Ovary (tissue), 9 donors: Measurements from ENCODE around the gene TSPAN4. TPM values are rescaled to one million over a fixed set of nuclear protein-coding genes. Genes with fewer than 3 reads are reported as not detected.

Experiments used
- DNase-seq, 5 donors: peaks; one replicate each; pipeline ENCODE4 v3.0.0-alpha.2; 2019 to 2020
- H3K27ac ChIP-seq, 2 donors: fragments of 200-600 bp; one replicate each; pipeline versions ENCODE4 v1.5.1 to v1.8.0; 2019 to 2022
- H3K27me3 ChIP-seq: fragments of 200-600 bp; one replicate; pipeline ENCODE4 v1.8.0; 2022
- H3K36me3 ChIP-seq: fragments of 200-600 bp; sonication (generic); one replicate; pipeline ENCODE4 v1.5.1; 2019
- H3K4me1 ChIP-seq: one replicate; pipeline ENCODE4 v1.8.1; 2013; ENCODE audit warnings: mild to moderate bottlenecking, moderate library complexity; ENCODE audit not compliant: insufficient read depth
- H3K4me3 ChIP-seq: fragments of 200-600 bp; sonication (generic); one replicate; pipeline ENCODE4 v1.5.1; 2017
- H3K9me3 ChIP-seq, 2 donors: fragments of 200-600 bp in 1 of 2; sonication (generic) in 1 of 2; one replicate each; pipeline versions ENCODE4 v1.5.1 to v1.8.1; 2013 to 2019; ENCODE audit warnings: mild to moderate bottlenecking in 1 of 2, moderate library complexity in 1 of 2
- EP300 ChIP-seq: sonication (generic); formaldehyde crosslinking; IDR thresholded peaks from one replicate; pipeline ENCODE4 v1.6.1; 2017; ENCODE audit warnings: antibody characterized with exemption
- POLR2A ChIP-seq: fragments of 450-650 bp; IDR thresholded peaks from one replicate; pipeline ENCODE4 v1.6.1; 2017; ENCODE audit warnings: antibody characterized with exemption, mild to moderate bottlenecking, moderate library complexity
- WGBS, 3 donors: extraction: QIAGEN DNeasy Blood & Tissue Kit in 1 of 3; methylation state at CpG; one replicate each; pipeline versions ENCODE4 v1.1.5 to v1.1.7; 2013 to 2017; 5-methylcytosine and 5-hydroxymethylcytosine counted together
- intact Hi-C, 4 donors: fragments of 100-400 bp; cut with DNase I; formaldehyde crosslinking; loops; one replicate each; pipeline versions ENCODE4 v1.11.0 to v1.15.1; 2022 to 2023
- polyA plus RNA-seq, 2 donors: library from polyadenylated mRNA; stranded (reverse); fragments of 200-250 nt in 1 of 2; fragments of 350-450 nt in 1 of 2; fragmentation: Illumina TruSeq in 1 of 2; extraction: RNeasy Lipid Tissue Mini Kit (QIAGEN cat#74804) in 1 of 2; gene quantifications; one replicate each; pipeline ENCODE4 v1.2.3, GENCODE V29; 2013 to 2014
- total RNA-seq, 7 donors: library from RNA; depleted of rRNA in 2 of 7; stranded (reverse); fragments of >200 nt in 2 of 7; fragmentation: NEBNext Ultra II Directional in 3 of 7; extraction: Animal tissue kit (Norgen Biotek cat#: 25700) in 3 of 7; gene quantifications; one replicate each; pipeline versions ENCODE4 v1.1.0 to v1.2.4, GENCODE V29; 2016 to 2023
- TF ChIP-seq, protein P1 (sequence below), 3 donors: fragments of 450-650 bp in 2 of 3; fragments of 200-600 bp in 1 of 3; IDR thresholded peaks; one replicate each; pipeline versions ENCODE4 v1.5.1 to v1.8.0; 2016 to 2022; ENCODE audit warnings: antibody characterized with exemption in 3 of 3, mild to moderate bottlenecking in 1 of 3
- donor health status: DM: no; HTN: no; CAD: no; lungs with moderate emphysema.
- donor health status: DM: no; HTN: no; CAD: no.
- donor health status: Bipolar disorder and iron deficiency.
- donor health status: DM: yes; HTN: yes; CAD: no.
- donor health status: DM: no; HTN: no; CAD: no.
- donor health status: DM: yes; HTN: yes; CAD: no.

The TSPAN4 gene
- total and polyA plus RNA-seq, 9 donors: 6.4 to 124 (median 89.7) TPM

DNA sequence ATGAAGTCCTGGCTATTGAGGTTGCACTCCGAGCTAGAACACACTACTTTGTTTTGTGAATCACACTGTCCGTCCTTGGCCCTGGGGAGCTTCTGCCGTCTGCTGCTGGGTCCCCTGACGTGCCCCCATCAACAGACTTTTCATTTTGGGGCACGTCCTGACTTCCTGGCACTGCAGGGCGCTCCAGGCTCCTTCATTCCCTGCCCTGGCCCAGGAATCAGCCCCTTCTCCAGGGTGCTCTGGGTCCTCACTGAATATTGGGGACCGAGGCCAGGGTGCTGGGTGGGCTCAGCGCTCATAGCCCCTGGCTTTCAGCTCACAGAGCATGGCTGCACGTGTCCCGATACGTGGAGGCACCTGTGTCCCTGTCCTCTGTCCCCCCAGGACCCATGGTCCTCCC is 22.2 kb downstream of the TSPAN4 start:
- no peaks in the 10 kb centered on the region for H3K9me3 ChIP-seq
- WGBS, 3 donors: 73 to 84% (median 77%) methylated on average over 11 of the region's 11 CpGs
- H3K36me3 ChIP-seq: no peaks in the 10 kb centered on the region

DNA sequence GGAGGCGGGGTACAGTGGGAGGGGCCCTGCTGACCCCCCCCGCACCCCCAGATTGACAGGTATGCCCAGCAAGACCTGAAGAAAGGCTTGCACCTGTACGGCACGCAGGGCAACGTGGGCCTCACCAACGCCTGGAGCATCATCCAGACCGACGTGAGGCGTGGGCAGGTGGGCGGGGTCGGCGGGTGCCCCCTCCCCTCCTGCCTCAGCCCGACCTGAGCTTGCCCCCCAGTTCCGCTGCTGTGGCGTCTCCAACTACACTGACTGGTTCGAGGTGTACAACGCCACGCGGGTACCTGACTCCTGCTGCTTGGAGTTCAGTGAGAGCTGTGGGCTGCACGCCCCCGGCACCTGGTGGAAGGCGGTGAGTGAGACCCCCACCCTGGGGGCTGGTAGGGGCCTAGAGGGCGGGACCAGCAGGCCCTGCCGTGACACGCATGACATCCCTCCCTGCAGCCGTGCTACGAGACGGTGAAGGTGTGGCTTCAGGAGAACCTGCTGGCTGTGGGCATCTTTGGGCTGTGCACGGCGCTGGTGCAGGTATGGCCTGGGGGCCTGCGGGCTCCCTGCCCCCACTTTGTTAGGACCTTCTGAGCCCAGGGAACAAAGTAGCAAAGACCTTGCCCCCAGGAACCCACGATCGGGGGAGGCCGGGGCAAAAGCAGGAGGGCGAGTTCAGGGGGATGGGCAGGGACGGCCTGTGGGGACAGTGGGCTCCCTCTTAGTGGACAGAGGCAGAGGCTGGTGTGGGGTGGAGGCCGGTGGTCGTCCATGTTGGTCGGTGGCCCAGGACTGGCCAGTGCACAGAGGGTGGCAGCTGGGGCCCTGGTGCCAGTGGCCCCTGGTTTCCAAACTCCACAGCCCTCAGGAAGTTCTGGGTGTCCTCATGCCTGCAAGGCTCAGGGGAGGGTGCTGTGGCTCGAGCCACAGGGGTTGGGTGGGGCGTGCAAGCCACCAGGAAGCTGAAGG is 23.1 kb downstream of the TSPAN4 start:
- intact Hi-C loops: no loop called here
- no peak overlapping the region for H3K4me3 ChIP-seq
- H3K27ac ChIP-seq: no peak overlapping the region
- H3K27me3 ChIP-seq: no peaks in the 10 kb centered on the region
- no peaks in the 10 kb centered on the region for H3K9me3 ChIP-seq
- no peaks in the 10 kb centered on the region for H3K4me1 ChIP-seq
- 76 to 81% (median 78%) methylated on average over 41 of the region's 41 CpGs for WGBS, 3 donors
- no peak for DNase-seq
- no peaks in the 10 kb centered on the region for H3K36me3 ChIP-seq
- TF ChIP-seq EP300 (no peak), POLR2A (no peak)
- TF ChIP-seq, protein P1, sequence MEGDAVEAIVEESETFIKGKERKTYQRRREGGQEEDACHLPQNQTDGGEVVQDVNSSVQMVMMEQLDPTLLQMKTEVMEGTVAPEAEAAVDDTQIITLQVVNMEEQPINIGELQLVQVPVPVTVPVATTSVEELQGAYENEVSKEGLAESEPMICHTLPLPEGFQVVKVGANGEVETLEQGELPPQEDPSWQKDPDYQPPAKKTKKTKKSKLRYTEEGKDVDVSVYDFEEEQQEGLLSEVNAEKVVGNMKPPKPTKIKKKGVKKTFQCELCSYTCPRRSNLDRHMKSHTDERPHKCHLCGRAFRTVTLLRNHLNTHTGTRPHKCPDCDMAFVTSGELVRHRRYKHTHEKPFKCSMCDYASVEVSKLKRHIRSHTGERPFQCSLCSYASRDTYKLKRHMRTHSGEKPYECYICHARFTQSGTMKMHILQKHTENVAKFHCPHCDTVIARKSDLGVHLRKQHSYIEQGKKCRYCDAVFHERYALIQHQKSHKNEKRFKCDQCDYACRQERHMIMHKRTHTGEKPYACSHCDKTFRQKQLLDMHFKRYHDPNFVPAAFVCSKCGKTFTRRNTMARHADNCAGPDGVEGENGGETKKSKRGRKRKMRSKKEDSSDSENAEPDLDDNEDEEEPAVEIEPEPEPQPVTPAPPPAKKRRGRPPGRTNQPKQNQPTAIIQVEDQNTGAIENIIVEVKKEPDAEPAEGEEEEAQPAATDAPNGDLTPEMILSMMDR (IDR thresholded peaks at IDR 0.05): no peak

More for the DNA sequence above, 22.2 kb downstream of the TSPAN4 start:
- intact Hi-C loops: no loop called here
- no peaks in the 10 kb centered on the region for H3K27me3 ChIP-seq
- H3K4me3 ChIP-seq: no peak overlapping the region
- H3K27ac ChIP-seq: no peak overlapping the region
- DNase-seq: no peak
- no peak for TF ChIP-seq EP300
- TF ChIP-seq, protein P1 (IDR thresholded peaks at IDR 0.05): no peak
- no peak for TF ChIP-seq POLR2A
- no peaks in the 10 kb centered on the region for H3K4me1 ChIP-seq

DNA sequence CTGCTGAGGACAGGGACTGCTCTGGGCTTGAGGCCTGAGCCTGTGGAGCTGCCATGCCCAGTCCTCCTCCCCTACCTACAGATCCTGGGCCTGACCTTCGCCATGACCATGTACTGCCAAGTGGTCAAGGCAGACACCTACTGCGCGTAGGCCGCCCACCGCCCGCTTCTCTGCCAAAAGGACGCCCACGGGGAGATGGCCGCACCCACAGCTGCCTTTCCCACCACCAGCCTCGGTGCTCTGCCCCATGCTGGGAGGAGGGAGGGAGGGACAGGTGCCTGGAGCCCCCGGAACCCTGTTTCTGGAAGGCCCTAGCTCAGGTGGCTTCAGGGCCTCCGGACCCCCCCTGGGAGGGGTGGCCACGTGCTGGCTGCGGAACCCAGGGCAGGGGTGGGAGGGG is 23.8 kb downstream of the TSPAN4 start:
- Histone ChIP-seq H3K4me3 (no peak overlapping the region), H3K27ac (no peak overlapping the region), H3K36me3 (no peaks in the 10 kb centered on the region), H3K27me3 (no peaks in the 10 kb centered on the region), H3K4me1 (no peaks in the 10 kb centered on the region), H3K9me3 (no peaks in the 10 kb centered on the region)
- 75 to 83% (median 79%) methylated on average over 12 to 14 of the region's 14 CpGs for WGBS, 3 donors
- intact Hi-C loops: no loop called here
- TF ChIP-seq EP300 (no peak), POLR2A (no peak)
- TF ChIP-seq, protein P1 (IDR thresholded peaks at IDR 0.05): no peak
- no peak for DNase-seq

DNA sequence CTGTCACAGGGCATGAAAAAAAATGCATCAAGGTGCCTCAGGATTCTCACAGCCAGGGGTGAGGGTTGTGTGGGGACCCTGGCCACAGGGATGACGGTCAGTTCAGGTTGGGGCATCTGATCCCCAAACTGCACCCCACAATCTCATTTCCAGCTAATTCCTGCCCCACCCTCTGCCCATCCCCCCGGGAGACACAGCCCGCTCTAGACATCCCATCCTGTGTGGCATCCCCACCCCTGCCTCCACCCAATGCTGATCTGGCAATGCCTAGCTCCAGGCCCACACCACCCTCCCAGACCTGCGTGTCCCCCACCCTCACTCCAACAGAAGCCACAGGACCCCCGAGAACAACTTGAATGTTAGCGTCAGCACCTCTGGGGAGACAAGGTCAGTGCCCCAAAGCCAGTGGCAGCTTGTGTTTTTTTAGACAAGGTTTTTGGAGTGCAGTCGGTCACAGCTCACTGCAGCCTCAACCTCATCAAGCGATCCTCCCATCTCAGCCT is 25.3 kb downstream of the TSPAN4 start:
- H3K36me3 ChIP-seq: no peaks in the 10 kb centered on the region
- intact Hi-C loops: no loop called here
- no peak for DNase-seq
- no peaks in the 10 kb centered on the region for H3K27me3 ChIP-seq
- H3K27ac ChIP-seq: no peak overlapping the region
- H3K4me1 ChIP-seq: no peaks in the 10 kb centered on the region
- TF ChIP-seq POLR2A (no peak), EP300 (no peak)
- TF ChIP-seq, protein P1 (IDR thresholded peaks at IDR 0.05): no peak
- no peaks in the 10 kb centered on the region for H3K9me3 ChIP-seq
- H3K4me3 ChIP-seq: no peak overlapping the region
- 85 to 87% (median 86%) methylated on average over 8 of the region's 8 CpGs for WGBS, 3 donors
